KMS-11 (cell line): ENCODE results near the gene ETDA.

Experiments
- H2AFZ ChIP-seq: fragments of 200-600 bp; sonication (generic); 2 replicates; pipeline ENCODE4 v1.6.1; 2016; ENCODE audit warnings: antibody characterized with exemption, mixed run types, low read depth
- H3K27ac ChIP-seq: fragments of 200-600 bp; sonication (generic); 2 replicates; pipeline ENCODE4 v1.6.1; 2016; ENCODE audit warnings: mild to moderate bottlenecking, mixed run types
- H3K27me3 ChIP-seq: fragments of 200-600 bp; sonication (generic); 2 replicates; pipeline ENCODE4 v1.6.1; 2017; ENCODE audit warnings: mild to moderate bottlenecking, low read depth, mixed run types, moderate library complexity; ENCODE audit not compliant: insufficient read depth
- H3K36me3 ChIP-seq: fragments of 200-600 bp; sonication (generic); 2 replicates; pipeline ENCODE4 v1.6.1; 2017; ENCODE audit warnings: mild to moderate bottlenecking, mixed run types; ENCODE audit not compliant: insufficient read depth
- H3K4me1 ChIP-seq: fragments of 200-600 bp; sonication (generic); 2 replicates; pipeline ENCODE4 v1.6.1; 2016; ENCODE audit warnings: mild to moderate bottlenecking, low read depth, mixed run types; ENCODE audit not compliant: poor library complexity, severe bottlenecking
- H3K4me2 ChIP-seq: fragments of 200-600 bp; sonication (generic); 2 replicates; pipeline ENCODE4 v1.7.0; 2016; ENCODE audit warnings: mild to moderate bottlenecking, mixed run types
- H3K4me3 ChIP-seq: fragments of 200-600 bp; sonication (generic); IDR thresholded peaks from 2 replicates; pipeline ENCODE4 v1.6.1; 2017; ENCODE audit warnings: low read depth, low read length, mixed read lengths; ENCODE audit not compliant: insufficient read depth
- H3K79me2 ChIP-seq: fragments of 200-600 bp; sonication (generic); 2 replicates; pipeline ENCODE4 v1.6.1; 2016; ENCODE audit warnings: low read depth, mixed run types; ENCODE audit not compliant: insufficient read depth
- H3K9ac ChIP-seq: fragments of 200-600 bp; sonication (generic); 2 replicates; pipeline ENCODE4 v1.6.1; 2016; ENCODE audit warnings: mild to moderate bottlenecking, mixed run types
- H4K20me1 ChIP-seq: fragments of 200-600 bp; sonication (generic); 2 replicates; pipeline ENCODE4 v1.6.1; 2016; ENCODE audit warnings: mild to moderate bottlenecking, mixed run types; ENCODE audit not compliant: insufficient read depth
- CTCF ChIP-seq: fragments of 200-600 bp; sonication (generic); conservative IDR thresholded peaks from 2 replicates; pipeline ENCODE4 v1.6.1; 2017; ENCODE audit warnings: low read depth, mild to moderate bottlenecking, antibody characterized with exemption, low read length, moderate library complexity, mixed read lengths

The ETDA gene

GRCh38 chrX:135302269-135302873, 50.5 kb downstream of the ETDA start:
- H3K27me3 ChIP-seq = no peaks in the 10 kb centered on the region
- H3K9ac ChIP-seq = no peak overlapping the region
- H3K27ac ChIP-seq = no peak overlapping the region

More at GRCh38 chrX:135302269-135302873, 50.5 kb downstream of the ETDA start:
- Histone ChIP-seq H3K36me3 (no peaks in the 10 kb centered on the region), H3K4me1 (no peaks in the 10 kb centered on the region), H3K79me2 (no peaks in the 10 kb centered on the region), H2AFZ (no peak overlapping the region), H4K20me1 (no peaks in the 10 kb centered on the region), H3K4me3 (no peak overlapping the region), H3K4me2 (no peak overlapping the region)
- no peak for TF ChIP-seq CTCF
